DND-41 (cell line): ENCODE results near the gene PIN4.

ENCODE experiments used
- CTCF ChIP-seq: IDR thresholded peaks from 2 replicates; pipeline ENCODE4 v1.5.1; 2012; ENCODE audit warnings: borderline replicate concordance, low read length, moderate library complexity, mild to moderate bottlenecking; ENCODE audit not compliant: poor library complexity, severe bottlenecking; ENCODE audit errors: extremely low read depth
- EZH2 ChIP-seq: IDR thresholded peaks from 3 replicates; pipeline ENCODE4 v1.6.1; 2012; ENCODE audit warnings: borderline replicate concordance, low read depth, mild to moderate bottlenecking, moderate library complexity, low read length, inconsistent platforms; ENCODE audit not compliant: severe bottlenecking

- no peak for TF ChIP-seq CTCF
- TF ChIP-seq EZH2, result no peak
These were observed 42.0 kb upstream of the PIN4 start for GRCh38 chrX:72139538-72139937.
